Measurements from ENCODE around the gene NECTIN1. TPM values are rescaled to one million over a fixed set of nuclear protein-coding genes. Genes with fewer than 3 reads are reported as not detected.

NECTIN1 gene
- total and polyA plus RNA-seq, 2 of the 13 experiments (the other 11 are each of a cell fraction or from before 2014, with no cell fraction given) = 3.9 to 7.3 TPM

GRCh38 chr11:119681361-119681910 is 47.6 kb downstream of the NECTIN1 start:
- H3K79me2 ChIP-seq (ENCODE audit: insufficient read depth, low read length) = no peaks in the 10 kb centered on the region
- peaks cover 45% of the 10 kb centered on the region for H3K4me1 ChIP-seq (ENCODE audit: insufficient read depth, low read length)
- ChIA-PET POLR2A (no interaction called here), CTCF (ENCODE audit: low intra/inter-chr PET ratio, low total read pairs) (no interaction called here)
- no peak overlapping the region for H2AFZ ChIP-seq (ENCODE audit: low read length)
- no peak overlapping the region for H3K9ac ChIP-seq (ENCODE audit: insufficient read depth, low read depth, low read length)
- DNase-seq (ENCODE audit: low spot score) (no peak), ATAC-seq (peak; percentile 54), FAIRE-seq (no peak)
- peaks cover 0 to 5% of the 10 kb centered on the region in 2 experiments; a peak in 1 of 5 replicates for H3K36me3 ChIP-seq (replicated peaks in 1 of 2; ENCODE audit: control insufficient read depth in 1 of 2, insufficient read depth in 2 of 2, low read length in 2 of 2)
- in situ Hi-C loops (cut with HindIII; ENCODE audit: extremely low pct_ligation_motif_present, low pct_unique_long_range_greater_than_20kb) (no loop called here), intact Hi-C loops (cut with micrococcal nuclease; ENCODE audit: unreplicated experiment) (no loop called here)
- no peaks in the 10 kb centered on the region for H3K9me3 ChIP-seq (ENCODE audit: low read length)
- no peaks in the 10 kb centered on the region for H3K27me3 ChIP-seq (ENCODE audit: control insufficient read depth in 1 of 2, insufficient read depth in 2 of 2, low read length in 2 of 2)
- no peaks in the 10 kb centered on the region for H4K20me1 ChIP-seq (ENCODE audit: insufficient read depth, low read length)
- no TSS peak for BruUV-seq (replicated peaks)
- 81% methylated on average over 6 of the region's 8 CpGs for WGBS (ENCODE audit: low lambda C conversion rate)
- H3K4me2 ChIP-seq (ENCODE audit: low read depth, low read length) = no peak overlapping the region
- H3K4me3 ChIP-seq (replicated peaks in 1 of 3; ENCODE audit: insufficient read depth in 1 of 3, low read depth in 2 of 3, low read length in 3 of 3) = no peak overlapping the region
- no peak overlapping the region for H3K27ac ChIP-seq (ENCODE audit: extremely low read length, insufficient read depth, low read length)
- no peak for TF ChIP-seq CREB1 (IDR thresholded peaks at IDR 0.05)
- TF ChIP-seq CREB1 (CRISPR knock-in tag; IDR thresholded peaks at IDR 0.05) = no peak
- TF ChIP-seq ZKSCAN1 (IDR thresholded peaks at IDR 0.05; ENCODE audit: low read length) = no peak
- TF ChIP-seq ZNF3 (CRISPR knock-in tag; IDR thresholded peaks at IDR 0.05) = no peak
- TF ChIP-seq CEBPZ (IDR thresholded peaks at IDR 0.05; ENCODE audit: low read length) = no peak
- no peak for TF ChIP-seq RBM22 (optimal IDR thresholded peaks at IDR 0.05; ENCODE audit: low read length)
- TF ChIP-seq NR2F2 (IDR thresholded peaks at IDR 0.05; ENCODE audit: borderline replicate concordance, low read depth) = no peak
- no peak for TF ChIP-seq ZNF556 (CRISPR knock-in tag; IDR thresholded peaks at IDR 0.05; ENCODE audit: borderline replicate concordance)
- TF ChIP-seq ZBTB2 (CRISPR knock-in tag; IDR thresholded peaks at IDR 0.05; ENCODE audit: low read depth) = no peak
- TF ChIP-seq ZNF691 (CRISPR knock-in tag; IDR thresholded peaks at IDR 0.05; ENCODE audit: borderline replicate concordance, low read depth) = no peak
- peak; percentile 23 for TF ChIP-seq STAG1 (CRISPR knock-in tag; IDR thresholded peaks at IDR 0.05)
- TF ChIP-seq USF2 (IDR thresholded peaks at IDR 0.05; ENCODE audit: low read depth, low read length) = no peak
- no peak for TF ChIP-seq USF2 (CRISPR knock-in tag; IDR thresholded peaks at IDR 0.05; ENCODE audit: borderline replicate concordance)
- TF ChIP-seq TCF7 (IDR thresholded peaks at IDR 0.05; ENCODE audit: low read depth) = no peak
- TF ChIP-seq KAT7 (CRISPR knock-in tag; IDR thresholded peaks at IDR 0.05; ENCODE audit: borderline replicate concordance) = no peak
- TF ChIP-seq GRHL1 (CRISPR knock-in tag; conservative IDR thresholded peaks at IDR 0.05) = no peak

Data from HepG2 (cell line).